Measurements from ENCODE around the gene CNTLN. TPM values are rescaled to one million over a fixed set of nuclear protein-coding genes. Genes with fewer than 3 reads are reported as not detected.

The CNTLN gene
- total RNA-seq, 1 experiment from 2014 or later: 15.0 TPM

- H2BK120ac ChIP-seq (ENCODE audit: low read depth, low read length, poor library complexity, severe bottlenecking): no peak overlapping the region
- H3K27ac ChIP-seq (ENCODE audit: insufficient read length, low read depth, low read length): no peak overlapping the region
- H3K4me1 ChIP-seq (ENCODE audit: insufficient read depth, low read length): no peaks in the 10 kb centered on the region
- WGBS (ENCODE audit: extremely low coverage, insufficient read length, low lambda C conversion rate): no CpG with 5 or more reads among the region's 2 CpGs
- no peak overlapping the region for H4K5ac ChIP-seq (ENCODE audit: insufficient read length, low read depth, low read length)
- no peak overlapping the region for H3K4ac ChIP-seq (ENCODE audit: low read depth, low read length)
- no peak overlapping the region for H2BK12ac ChIP-seq (ENCODE audit: insufficient read length, low read depth, low read length)
- no peak for DNase-seq
- no peak overlapping the region for H3T11ph ChIP-seq (ENCODE audit: low read length)
- H3K9me3 Mint-ChIP-seq: no peaks in the 10 kb centered on the region
- H3K18ac ChIP-seq (ENCODE audit: insufficient read length, low read depth, low read length): no peak overlapping the region
- H4K8ac ChIP-seq (replicated peaks; ENCODE audit: insufficient read length, low read depth, low read length): no peak overlapping the region
- H2BK15ac ChIP-seq (ENCODE audit: low read depth, low read length): no peak overlapping the region
- no peak overlapping the region for H2BK5ac ChIP-seq (ENCODE audit: insufficient read length, low read length)
- H3K4me2 ChIP-seq (ENCODE audit: insufficient read depth, insufficient read length, low read length): no peak overlapping the region
- no peak overlapping the region for H3K23ac ChIP-seq (ENCODE audit: insufficient read length, low read depth, low read length)
- no peak overlapping the region for H2BK20ac ChIP-seq (ENCODE audit: low read depth, low read length, poor library complexity, severe bottlenecking)
- no peak overlapping the region for H3K9ac ChIP-seq (ENCODE audit: extremely low read depth, insufficient read length, low read length)
- H4K91ac ChIP-seq (ENCODE audit: insufficient read length, low read depth, low read length): no peak overlapping the region
- no peak overlapping the region for H2AK5ac ChIP-seq (ENCODE audit: insufficient read length, low read length)
- H3K4me3 Mint-ChIP-seq: no peak overlapping the region
- H2AFZ ChIP-seq (ENCODE audit: low read length): no peak overlapping the region
- no peaks in the 10 kb centered on the region for H3K79me1 ChIP-seq (ENCODE audit: insufficient read depth, low read depth, low read length, poor library complexity, severe bottlenecking)
- no peak for TF ChIP-seq CTCF (conservative IDR thresholded peaks at IDR 0.05)
- no peaks in the 10 kb centered on the region for H3K36me3 Mint-ChIP-seq (ENCODE audit: insufficient read depth in 1 of 3, low read depth in 3 of 3)
- no peak overlapping the region for H3K56ac ChIP-seq (ENCODE audit: insufficient read length, low read depth, low read length)
- no peaks in the 10 kb centered on the region for H3K79me2 ChIP-seq (ENCODE audit: insufficient read depth, low read length)
- H3K27ac Mint-ChIP-seq: no peak overlapping the region
- H3K23me2 ChIP-seq (ENCODE audit: insufficient read length, low read depth, low read length, poor library complexity, severe bottlenecking): no peaks in the 10 kb centered on the region
- no peaks in the 10 kb centered on the region for H4K20me1 ChIP-seq (ENCODE audit: control insufficient read depth, insufficient read depth, insufficient read length)
- H3K27me3 ChIP-seq (ENCODE audit: insufficient read depth, low read length): no peaks in the 10 kb centered on the region
- no peak overlapping the region for H3K14ac ChIP-seq (ENCODE audit: insufficient read depth, low read length)
- no peaks in the 10 kb centered on the region for H3K4me1 Mint-ChIP-seq
- no peaks in the 10 kb centered on the region for H3K27me3 Mint-ChIP-seq (ENCODE audit: low read depth)
- H3K9me3 ChIP-seq (ENCODE audit: control insufficient read depth, low read depth, low read length): no peaks in the 10 kb centered on the region
Observed at GRCh38 chr9:17472126-17472525, 337.3 kb downstream of the CNTLN start.
